GM18909 (cell line): ENCODE data around the gene OR2AG2.

Experiments used
- ATAC-seq: cut with Tn5 transposase; IDR thresholded peaks from one replicate; pipeline ENCODE4 v1.9.1; 2021; ENCODE audit warnings: mild to moderate bottlenecking; ENCODE audit not compliant: unreplicated experiment, poor library complexity

Gene OR2AG2

GRCh38 chr11:6745018-6745417, 26.8 kb downstream of the OR2AG2 start:
- no peak for ATAC-seq

- ATAC-seq, result no peak
Observed at GRCh38 chr11:6742260-6742659, 29.5 kb downstream of the OR2AG2 start.

- no peak for ATAC-seq
Observed at GRCh38 chr11:6738590-6738989, 33.2 kb downstream of the OR2AG2 start.

GRCh38 chr11:6737872-6738466, 33.8 kb downstream of the OR2AG2 start:
- peak; percentile 80 for ATAC-seq

GRCh38 chr11:6736495-6737121, 35.2 kb downstream of the OR2AG2 start:
- ATAC-seq, result no peak

GRCh38 chr11:6735306-6735705, 36.5 kb downstream of the OR2AG2 start:
- no peak for ATAC-seq

GRCh38 chr11:6734616-6735015, 37.2 kb downstream of the OR2AG2 start:
- ATAC-seq, result no peak

GRCh38 chr11:6733326-6734275, 38.2 kb downstream of the OR2AG2 start:
- ATAC-seq, result no peak

GRCh38 chr11:6727971-6728760, 43.6 kb downstream of the OR2AG2 start:
- ATAC-seq, result no peak

- ATAC-seq, result no peak
Observed at GRCh38 chr11:6725386-6725896, 46.3 kb downstream of the OR2AG2 start.

GRCh38 chr11:6724013-6724412, 47.8 kb downstream of the OR2AG2 start:
- no peak for ATAC-seq

- no peak for ATAC-seq
Observed at GRCh38 chr11:6721343-6721742, 50.4 kb downstream of the OR2AG2 start.

GRCh38 chr11:6719576-6719975, 52.2 kb downstream of the OR2AG2 start:
- no peak for ATAC-seq

- ATAC-seq, result no peak
Observed at GRCh38 chr11:6717426-6717825, 54.4 kb downstream of the OR2AG2 start.
